HL-60 (cell line): ENCODE data around the gene NPRL2.
A peak's percentile ranks its signal among the peaks of the same experiment; 100 is the strongest.

Source experiments
- GABPA ChIP-seq: IDR thresholded peaks from 2 replicates; pipeline ENCODE4 v1.6.1; 2012; ENCODE audit warnings: low read depth
- POLR2AphosphoS5 ChIP-seq: IDR thresholded peaks from 2 replicates; pipeline ENCODE4 v1.6.1; 2012; ENCODE audit warnings: low read depth
- SPI1 ChIP-seq: IDR thresholded peaks from 2 replicates; pipeline ENCODE4 v1.6.1; 2012; ENCODE audit warnings: low read depth, mild to moderate bottlenecking, borderline replicate concordance
- TF ChIP-seq, protein P1 (sequence below): IDR thresholded peaks from one replicate; pipeline ENCODE4 v1.5.1; 2011; ENCODE audit warnings: low read length, control low read depth, inconsistent platforms; ENCODE audit not compliant: insufficient read depth
- TF ChIP-seq, protein P2 (sequence below): IDR thresholded peaks from 2 replicates; pipeline ENCODE4 v1.6.1; 2012; ENCODE audit warnings: low read depth; ENCODE audit not compliant: insufficient replicate concordance

DNA sequence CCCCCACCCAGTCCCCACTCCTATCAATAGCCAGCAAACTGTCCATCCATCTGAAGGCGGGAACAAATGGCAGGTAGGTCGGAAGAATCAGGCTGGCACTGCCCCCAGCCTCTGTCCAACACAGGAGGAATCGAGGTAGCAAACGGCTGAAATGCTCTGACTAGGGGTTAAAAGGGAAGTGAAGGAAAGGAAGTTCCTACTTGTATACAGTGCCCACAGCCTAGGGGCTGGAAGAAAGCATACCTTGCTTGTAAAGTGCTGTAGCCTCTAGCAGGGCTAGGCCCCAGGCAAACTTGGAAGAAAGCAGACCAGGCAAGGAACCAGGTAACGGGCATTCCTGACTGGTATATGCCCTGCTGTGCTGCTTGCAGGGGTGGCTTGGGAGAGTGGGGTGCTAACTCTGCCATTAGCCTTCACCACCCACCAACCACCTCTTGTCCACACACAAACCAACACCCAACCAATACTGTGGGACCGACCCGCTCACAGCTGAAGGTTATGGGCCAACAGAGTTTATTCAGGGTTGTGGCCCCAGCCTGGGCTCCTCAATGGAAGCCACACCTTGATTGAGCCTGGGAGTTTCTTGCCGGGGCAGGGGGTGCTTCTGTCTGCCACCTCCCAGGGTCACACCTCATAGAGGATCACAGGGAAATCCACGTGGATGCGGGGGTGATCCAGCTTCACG is 24.9 kb downstream of the NPRL2 start:
- TF ChIP-seq, protein P1, sequence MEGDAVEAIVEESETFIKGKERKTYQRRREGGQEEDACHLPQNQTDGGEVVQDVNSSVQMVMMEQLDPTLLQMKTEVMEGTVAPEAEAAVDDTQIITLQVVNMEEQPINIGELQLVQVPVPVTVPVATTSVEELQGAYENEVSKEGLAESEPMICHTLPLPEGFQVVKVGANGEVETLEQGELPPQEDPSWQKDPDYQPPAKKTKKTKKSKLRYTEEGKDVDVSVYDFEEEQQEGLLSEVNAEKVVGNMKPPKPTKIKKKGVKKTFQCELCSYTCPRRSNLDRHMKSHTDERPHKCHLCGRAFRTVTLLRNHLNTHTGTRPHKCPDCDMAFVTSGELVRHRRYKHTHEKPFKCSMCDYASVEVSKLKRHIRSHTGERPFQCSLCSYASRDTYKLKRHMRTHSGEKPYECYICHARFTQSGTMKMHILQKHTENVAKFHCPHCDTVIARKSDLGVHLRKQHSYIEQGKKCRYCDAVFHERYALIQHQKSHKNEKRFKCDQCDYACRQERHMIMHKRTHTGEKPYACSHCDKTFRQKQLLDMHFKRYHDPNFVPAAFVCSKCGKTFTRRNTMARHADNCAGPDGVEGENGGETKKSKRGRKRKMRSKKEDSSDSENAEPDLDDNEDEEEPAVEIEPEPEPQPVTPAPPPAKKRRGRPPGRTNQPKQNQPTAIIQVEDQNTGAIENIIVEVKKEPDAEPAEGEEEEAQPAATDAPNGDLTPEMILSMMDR, result no peak
- TF ChIP-seq, protein P2, sequence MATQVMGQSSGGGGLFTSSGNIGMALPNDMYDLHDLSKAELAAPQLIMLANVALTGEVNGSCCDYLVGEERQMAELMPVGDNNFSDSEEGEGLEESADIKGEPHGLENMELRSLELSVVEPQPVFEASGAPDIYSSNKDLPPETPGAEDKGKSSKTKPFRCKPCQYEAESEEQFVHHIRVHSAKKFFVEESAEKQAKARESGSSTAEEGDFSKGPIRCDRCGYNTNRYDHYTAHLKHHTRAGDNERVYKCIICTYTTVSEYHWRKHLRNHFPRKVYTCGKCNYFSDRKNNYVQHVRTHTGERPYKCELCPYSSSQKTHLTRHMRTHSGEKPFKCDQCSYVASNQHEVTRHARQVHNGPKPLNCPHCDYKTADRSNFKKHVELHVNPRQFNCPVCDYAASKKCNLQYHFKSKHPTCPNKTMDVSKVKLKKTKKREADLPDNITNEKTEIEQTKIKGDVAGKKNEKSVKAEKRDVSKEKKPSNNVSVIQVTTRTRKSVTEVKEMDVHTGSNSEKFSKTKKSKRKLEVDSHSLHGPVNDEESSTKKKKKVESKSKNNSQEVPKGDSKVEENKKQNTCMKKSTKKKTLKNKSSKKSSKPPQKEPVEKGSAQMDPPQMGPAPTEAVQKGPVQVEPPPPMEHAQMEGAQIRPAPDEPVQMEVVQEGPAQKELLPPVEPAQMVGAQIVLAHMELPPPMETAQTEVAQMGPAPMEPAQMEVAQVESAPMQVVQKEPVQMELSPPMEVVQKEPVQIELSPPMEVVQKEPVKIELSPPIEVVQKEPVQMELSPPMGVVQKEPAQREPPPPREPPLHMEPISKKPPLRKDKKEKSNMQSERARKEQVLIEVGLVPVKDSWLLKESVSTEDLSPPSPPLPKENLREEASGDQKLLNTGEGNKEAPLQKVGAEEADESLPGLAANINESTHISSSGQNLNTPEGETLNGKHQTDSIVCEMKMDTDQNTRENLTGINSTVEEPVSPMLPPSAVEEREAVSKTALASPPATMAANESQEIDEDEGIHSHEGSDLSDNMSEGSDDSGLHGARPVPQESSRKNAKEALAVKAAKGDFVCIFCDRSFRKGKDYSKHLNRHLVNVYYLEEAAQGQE, result no peak
- peak; percentile 88 for TF ChIP-seq SPI1
- TF ChIP-seq POLR2AphosphoS5, result no peak
- TF ChIP-seq GABPA, result no peak
